OCI-LY3 (cell line): Measurements from ENCODE around the gene C2orf80.

Source experiments
- H2AFZ ChIP-seq: fragments of 200-600, 300-600 bp; shearing (Covaris generic); 2 replicates; pipeline ENCODE4 v1.6.0; 2014; ENCODE audit warnings: antibody characterized with exemption, low read depth, low read length
- H3K27ac ChIP-seq: fragments of 200-600, 300-600 bp; sonication (generic); 2 replicates; pipeline ENCODE4 v1.5.1; 2014; ENCODE audit warnings: mild to moderate bottlenecking, low read length, moderate library complexity, mixed read lengths
- H3K27me3 ChIP-seq: fragments of 200-600, 300-600 bp; sonication (generic); 2 replicates; pipeline ENCODE4 v1.6.1; 2014; ENCODE audit warnings: low read depth, low read length, mixed read lengths
- H3K36me3 ChIP-seq: fragments of 200-600, 300-600 bp; sonication (generic); replicated peaks from 2 replicates; pipeline ENCODE3; 2014; ENCODE audit warnings: low read depth, low read length, mixed read lengths
- H3K4me1 ChIP-seq: fragments of 300-600, 200-600 bp; sonication (generic); 2 replicates; pipeline ENCODE4 v1.6.1; 2014; ENCODE audit warnings: low read length, mixed read lengths
- H3K4me2 ChIP-seq: fragments of 200-600, 300-600 bp; sonication (generic); 2 replicates; pipeline ENCODE4 v1.6.1; 2014; ENCODE audit warnings: low read length, mixed read lengths
- H3K4me3 ChIP-seq: fragments of 300-600, 200-600 bp; sonication (generic); 2 replicates; pipeline ENCODE4 v1.5.1; 2014; ENCODE audit warnings: antibody characterized with exemption, mild to moderate bottlenecking, low read length, moderate library complexity
- H3K79me2 ChIP-seq: fragments of 300-600, 200-600 bp; shearing (Covaris generic); 2 replicates; pipeline ENCODE4 v1.6.1; 2014; ENCODE audit warnings: mild to moderate bottlenecking, low read length, mixed read lengths
- H3K9ac ChIP-seq: fragments of 300-600, 200-600 bp; shearing (Covaris generic); 2 replicates; pipeline ENCODE4 v1.6.0; 2014; ENCODE audit warnings: mild to moderate bottlenecking, low read length, moderate library complexity
- H3K9me3 ChIP-seq: fragments of 200-600, 300-600 bp; shearing (Covaris generic); 2 replicates; pipeline ENCODE4 v1.6.1; 2014; ENCODE audit warnings: low read length, mixed read lengths; ENCODE audit not compliant: insufficient read depth
- H4K20me1 ChIP-seq: fragments of 200-600, 300-600 bp; sonication (generic); 2 replicates; pipeline ENCODE4 v1.6.1; 2016; ENCODE audit warnings: low read length, mixed read lengths; ENCODE audit not compliant: insufficient read depth
- CTCF ChIP-seq: fragments of 200-600, 300-600 bp; sonication (generic); IDR thresholded peaks from 2 replicates; pipeline ENCODE4 v1.5.1; 2014; ENCODE audit warnings: antibody characterized with exemption, low read length, low read depth
- EZH2phosphoT487 ChIP-seq: fragments of 200-600 bp; shearing (Covaris generic); IDR thresholded peaks from 2 replicates; pipeline ENCODE4 v1.6.1; 2018; ENCODE audit warnings: antibody characterized with exemption, mixed run types, low read depth

Gene C2orf80

GRCh38 chr2:208135794-208136715 is 53.8 kb downstream of the C2orf80 start:
- H3K9me3 ChIP-seq, result no peaks in the 10 kb centered on the region
- H2AFZ ChIP-seq, result no peak overlapping the region
- no peaks in the 10 kb centered on the region for H4K20me1 ChIP-seq
- H3K4me1 ChIP-seq, result no peaks in the 10 kb centered on the region
- no peak overlapping the region for H3K4me3 ChIP-seq
- no peak for TF ChIP-seq EZH2phosphoT487
- TF ChIP-seq CTCF, result no peak
- no peaks in the 10 kb centered on the region for H3K79me2 ChIP-seq
- H3K27ac ChIP-seq, result no peak overlapping the region
- no peaks in the 10 kb centered on the region for H3K27me3 ChIP-seq
- no peak overlapping the region for H3K9ac ChIP-seq
- H3K36me3 ChIP-seq, result no peaks in the 10 kb centered on the region
- H3K4me2 ChIP-seq, result no peak overlapping the region

- Histone ChIP-seq H3K4me1 (no peaks in the 10 kb centered on the region), H2AFZ (no peak overlapping the region), H3K27ac (no peak overlapping the region), H3K9me3 (no peaks in the 10 kb centered on the region), H3K4me3 (no peak overlapping the region), H3K4me2 (no peak overlapping the region), H3K9ac (no peak overlapping the region), H3K79me2 (no peaks in the 10 kb centered on the region), H3K36me3 (no peaks in the 10 kb centered on the region), H4K20me1 (no peaks in the 10 kb centered on the region), H3K27me3 (no peaks in the 10 kb centered on the region)
- TF ChIP-seq CTCF, result no peak
- TF ChIP-seq EZH2phosphoT487, result no peak
Measured at GRCh38 chr2:208134928-208135586, 54.8 kb downstream of the C2orf80 start.

- Histone ChIP-seq H3K4me1 (no peaks in the 10 kb centered on the region), H3K4me2 (no peak overlapping the region), H3K9ac (no peak overlapping the region), H3K79me2 (no peaks in the 10 kb centered on the region), H3K9me3 (no peaks in the 10 kb centered on the region), H3K27ac (no peak overlapping the region), H3K36me3 (no peaks in the 10 kb centered on the region), H3K27me3 (no peaks in the 10 kb centered on the region), H2AFZ (no peak overlapping the region), H3K4me3 (no peak overlapping the region), H4K20me1 (no peaks in the 10 kb centered on the region)
- TF ChIP-seq EZH2phosphoT487 (no peak), CTCF (no peak)
Measured at GRCh38 chr2:208130712-208131110, 59.1 kb downstream of the C2orf80 start.
